GM19023 (cell line): Measurements from ENCODE around the gene CIART.
"Not testable (repeated sequence)": the region's sequence is repeated elsewhere in the genome, so short reads cannot be mapped to it uniquely, and the experiment has no call there.

Source experiments
- ATAC-seq: cut with Tn5 transposase; IDR thresholded peaks from one replicate; pipeline ENCODE4 v1.9.1; 2021; ENCODE audit warnings: mild to moderate bottlenecking, moderate library complexity; ENCODE audit not compliant: unreplicated experiment

Gene CIART

DNA sequence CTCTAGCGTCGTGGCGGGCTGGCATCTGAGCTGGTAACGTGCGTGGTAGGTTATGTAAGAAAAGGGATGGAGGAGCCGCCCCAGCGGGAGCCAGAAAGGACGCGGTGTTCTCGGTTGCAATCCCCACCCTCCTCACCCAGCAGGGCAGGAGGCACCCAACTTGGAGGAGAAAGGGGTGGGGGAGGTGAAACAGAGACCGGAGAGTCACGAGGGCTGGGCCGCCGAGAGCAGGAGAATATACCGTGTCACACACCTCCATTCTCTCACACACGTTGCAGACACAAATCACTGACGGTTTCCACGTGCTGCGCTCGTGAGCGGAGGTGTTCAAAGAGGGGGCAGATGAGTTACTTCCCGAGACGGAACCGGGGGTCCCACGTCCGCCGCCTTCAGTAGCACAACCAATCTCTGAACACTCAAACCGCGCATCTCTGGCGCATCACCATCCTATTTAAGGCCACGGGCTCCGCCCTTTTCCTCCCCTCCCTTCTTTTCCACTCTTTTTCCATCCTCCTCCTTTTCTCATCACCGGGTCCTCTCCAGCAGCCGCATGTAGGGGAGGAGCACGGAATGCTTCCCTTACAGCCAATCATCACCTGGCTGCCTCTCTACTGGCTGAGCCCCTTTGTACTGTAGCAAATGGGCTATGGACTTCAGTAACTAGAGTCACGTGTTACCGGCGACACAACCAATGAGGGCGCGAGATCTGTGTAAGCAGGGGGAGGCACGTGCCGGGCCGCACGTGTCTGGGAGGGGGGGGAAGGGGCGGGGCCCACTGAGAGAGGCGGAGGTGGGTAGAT, at the start of gene CIART:
CIART (plus strand) TSS at position 797 of the 800 bp plus-strand sequence. CDS start 714 bp downstream, outside the sequence.
- peak; percentile 80 for ATAC-seq

GRCh38 chr1:150232921-150233320, 49.4 kb upstream of the CIART start:
- not testable (repeated sequence) for ATAC-seq

DNA sequence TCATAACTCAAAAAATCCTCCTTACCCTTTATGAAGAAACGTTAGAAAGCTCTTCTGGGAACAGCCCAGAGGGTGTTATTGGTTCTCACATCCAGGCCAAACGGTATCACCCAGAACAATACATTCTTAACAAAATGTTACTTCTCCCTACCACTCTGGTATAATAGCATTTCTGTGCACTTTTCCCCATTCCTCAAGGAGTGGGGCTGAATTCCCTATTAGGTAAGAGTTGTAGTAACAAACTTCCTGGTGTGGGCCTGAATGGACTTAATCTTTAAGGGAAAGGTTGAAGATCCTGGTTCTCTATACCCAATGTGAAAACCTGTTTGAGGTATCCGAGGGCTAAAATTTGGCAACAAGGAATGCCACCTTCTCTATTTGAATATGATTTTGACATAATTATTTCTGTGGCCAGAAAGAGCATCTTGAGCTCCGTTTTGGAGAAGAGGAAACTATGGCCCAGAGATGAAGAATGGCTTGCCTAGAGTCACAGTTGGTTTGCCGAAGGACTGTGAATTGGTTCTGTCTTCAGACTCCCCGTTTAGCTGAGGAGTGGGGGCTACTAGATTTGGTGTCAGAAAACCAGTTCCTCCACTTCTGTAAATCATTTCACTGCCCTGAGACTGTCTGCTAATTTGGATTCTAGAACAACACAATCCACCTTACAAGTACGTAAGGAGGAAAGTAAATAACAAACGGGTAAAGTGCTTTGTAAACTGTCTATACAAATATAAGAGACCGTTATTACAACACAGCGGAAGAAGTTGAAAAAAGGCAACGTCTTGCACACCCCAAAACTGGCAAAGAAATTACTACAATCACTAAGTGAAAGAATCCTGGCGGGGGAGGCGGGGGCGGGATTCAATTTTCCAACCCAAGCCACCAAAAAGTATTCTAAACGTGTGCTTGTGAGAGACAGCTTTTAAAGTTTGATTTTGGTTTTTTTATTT, 48.7 kb upstream of the CIART start:
- ATAC-seq, result no peak

GRCh38 chr1:150234309-150234565, 48.1 kb upstream of the CIART start:
- no peak for ATAC-seq

DNA sequence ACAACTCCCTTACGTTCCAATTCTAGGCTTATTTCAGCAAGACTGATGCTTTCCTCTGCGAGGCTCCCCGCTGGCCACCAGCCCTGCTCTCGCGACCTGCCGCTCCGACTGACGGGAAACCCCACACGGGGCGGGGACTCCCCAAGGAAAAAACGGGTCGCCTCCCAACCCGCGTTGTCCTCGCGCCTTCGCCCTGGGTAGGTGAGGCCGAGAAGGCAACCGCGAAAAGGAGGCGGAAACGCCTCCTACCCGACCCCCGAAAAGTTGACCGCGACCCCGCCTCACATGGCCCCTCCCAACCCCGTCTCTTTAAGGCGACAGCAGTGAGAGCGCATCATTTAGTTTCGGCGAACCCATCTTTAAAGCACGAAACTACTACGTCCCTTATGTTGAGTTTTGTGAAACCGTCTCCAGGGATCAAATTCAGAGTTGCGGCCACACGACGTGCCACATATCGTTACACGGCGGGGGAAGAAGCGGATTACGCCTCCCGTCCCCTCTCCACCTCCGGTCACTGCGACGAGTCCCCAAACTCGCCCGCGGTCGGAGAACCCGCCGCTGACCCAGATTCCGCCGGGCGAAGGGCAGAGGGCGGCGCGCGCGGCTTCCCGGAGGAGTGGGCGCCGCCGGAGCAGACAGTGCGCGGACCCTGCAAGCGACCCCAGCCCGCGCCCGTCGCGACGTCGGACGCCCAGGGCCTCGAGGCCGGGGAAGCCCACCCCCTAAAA, 47.6 kb upstream of the CIART start:
- ATAC-seq, result peak; percentile 39

DNA sequence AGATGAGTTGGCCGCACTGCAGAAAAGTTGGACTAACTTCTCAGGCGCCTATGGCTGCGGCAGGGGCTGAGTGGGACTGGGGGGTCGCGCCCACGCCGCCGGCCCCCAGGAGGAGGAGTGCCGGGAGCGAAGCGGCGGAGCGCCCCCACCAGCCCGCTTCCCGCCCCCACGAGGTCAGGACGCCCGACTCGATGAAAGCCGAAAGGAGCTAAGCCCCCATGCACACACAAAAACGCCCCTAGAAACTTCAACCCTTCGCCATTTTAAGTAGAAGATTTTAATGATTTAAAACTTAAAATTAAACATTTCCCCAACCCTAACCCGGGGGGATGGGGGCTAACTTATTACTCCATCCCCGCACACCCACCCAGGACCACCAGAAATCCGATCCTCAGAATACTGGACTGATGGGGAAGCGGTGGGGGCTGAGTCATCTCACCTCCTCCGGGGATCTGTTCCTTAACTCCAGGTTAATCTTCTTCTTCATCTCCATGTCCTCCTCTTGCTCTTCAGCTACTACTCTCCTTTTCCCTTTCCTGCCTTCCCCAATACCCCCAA, 47.0 kb upstream of the CIART start:
- ATAC-seq, result no peak

DNA sequence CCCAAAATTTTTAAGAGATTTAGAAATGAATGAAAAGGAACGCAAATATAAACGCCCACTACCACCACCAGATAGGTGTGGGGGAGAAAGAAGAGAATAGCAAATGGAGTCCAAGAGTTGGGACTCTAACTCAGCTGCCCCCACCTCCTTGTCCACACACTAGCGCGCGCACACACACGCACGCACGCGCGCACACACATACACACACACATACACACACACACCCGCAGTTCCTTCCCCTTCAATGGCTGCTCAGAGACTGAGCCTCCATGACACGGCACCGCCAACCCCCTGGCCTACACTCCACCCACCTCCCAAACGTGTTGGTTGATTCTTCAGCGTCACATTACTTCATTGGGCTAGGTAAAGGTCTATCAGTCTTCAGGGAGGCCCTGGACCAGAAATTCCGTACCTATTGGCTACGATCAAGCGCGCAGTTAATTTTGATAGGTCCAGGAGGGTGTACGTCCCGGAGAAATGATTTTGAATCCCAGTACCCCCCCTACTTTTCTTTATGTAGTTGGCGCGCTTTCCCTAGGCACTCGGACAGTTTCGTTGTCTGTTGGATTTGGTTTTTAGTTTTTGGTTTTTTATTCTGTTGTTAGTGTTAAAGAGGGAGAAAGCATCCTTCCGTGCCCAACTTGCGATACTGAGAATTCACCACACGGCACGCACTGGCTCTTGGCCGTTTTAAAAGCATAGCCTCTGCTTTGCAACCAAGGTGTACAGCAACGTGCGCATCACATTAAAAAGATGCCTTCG, 46.3 kb upstream of the CIART start, which contains the start of gene ANP32E:
ANP32E (minus strand) TSS at position 261 of the 762 bp plus-strand sequence. CDS start 326 bp downstream, outside the sequence.
- ATAC-seq, result peak; percentile 79

DNA sequence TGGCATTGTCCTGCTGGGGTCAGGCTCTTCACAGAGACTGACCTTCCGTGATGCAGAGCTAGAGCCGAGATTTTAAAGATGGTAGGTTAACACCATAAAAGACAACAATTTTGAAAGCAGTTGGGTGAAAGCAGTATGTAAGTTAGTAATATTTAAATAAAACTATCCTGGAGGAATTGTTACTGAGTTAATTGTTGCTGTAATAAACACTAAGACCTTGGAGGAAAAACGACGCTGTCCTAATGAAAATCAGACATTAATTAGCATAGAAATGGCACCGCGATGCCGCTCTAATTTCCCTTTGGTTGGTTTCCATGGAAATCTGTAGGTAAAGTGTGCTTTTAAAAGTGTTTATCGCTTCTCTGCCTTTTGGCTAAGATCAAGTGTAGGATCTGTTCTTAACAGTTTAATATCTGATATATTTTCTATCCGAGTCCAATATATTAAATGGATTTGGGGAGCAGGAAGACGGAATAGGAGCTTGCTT, 45.7 kb upstream of the CIART start:
- ATAC-seq, result no peak

GRCh38 chr1:150237176-150237575, 45.2 kb upstream of the CIART start:
- not testable (repeated sequence) for ATAC-seq

DNA sequence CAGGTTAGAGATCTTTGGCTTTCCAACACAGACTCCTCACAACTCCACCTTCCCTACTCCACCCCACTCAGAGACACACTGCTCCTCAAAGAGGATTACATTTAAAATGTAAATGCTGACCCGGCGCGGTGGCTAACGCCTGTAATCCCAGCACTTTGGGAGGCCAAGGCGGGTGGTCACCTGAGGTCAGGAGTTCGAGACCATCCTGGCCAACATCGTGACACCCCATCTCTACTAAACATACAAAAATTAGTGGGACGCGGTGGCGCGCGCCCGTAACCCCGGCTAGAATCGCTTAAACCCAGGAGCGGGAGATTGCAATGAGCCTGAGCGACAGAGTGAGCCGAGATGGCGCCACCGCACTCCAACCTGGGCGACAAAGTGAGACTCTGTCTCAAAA, 44.6 kb upstream of the CIART start:
- no peak for ATAC-seq

DNA sequence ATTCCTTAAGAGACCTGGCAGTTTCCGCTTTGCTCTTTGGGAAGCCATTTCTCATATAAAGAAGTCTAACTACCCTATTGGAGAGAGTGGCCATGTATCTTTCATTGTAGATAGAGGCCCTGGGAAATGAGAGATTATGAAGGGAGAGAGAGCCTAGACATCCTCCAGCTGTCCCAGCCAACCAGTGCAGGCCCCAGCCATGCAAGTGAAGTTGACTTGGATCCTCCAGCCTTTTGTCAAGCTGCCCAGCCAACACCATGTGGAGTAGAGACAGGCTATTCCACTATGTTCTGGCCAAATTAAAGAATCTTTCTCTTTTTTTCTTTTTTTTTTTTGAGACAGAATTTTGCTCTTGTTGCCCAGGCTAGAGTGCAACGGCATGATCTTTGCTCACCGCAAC, 39.4 kb upstream of the CIART start:
- ATAC-seq, result no peak

DNA sequence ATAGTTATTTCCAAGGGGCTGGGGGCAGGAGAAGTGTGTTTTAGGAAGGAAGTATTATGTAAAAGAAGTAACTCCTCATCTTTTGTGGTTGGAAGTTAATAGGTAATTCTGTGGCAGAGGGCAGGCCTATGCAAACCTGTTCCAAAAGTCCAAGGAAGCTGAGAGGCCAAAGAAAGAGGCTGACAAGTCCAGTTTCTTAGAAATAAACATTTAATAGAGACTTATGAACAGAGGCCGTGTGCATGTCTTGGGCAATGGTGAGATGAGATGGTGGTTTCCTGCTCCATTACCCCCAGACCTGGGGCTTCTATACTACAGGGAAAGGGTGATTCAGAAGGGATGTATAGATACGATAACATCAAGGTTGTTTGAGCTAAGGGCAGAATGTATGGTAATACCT, 32.4 kb upstream of the CIART start:
- no peak for ATAC-seq

DNA sequence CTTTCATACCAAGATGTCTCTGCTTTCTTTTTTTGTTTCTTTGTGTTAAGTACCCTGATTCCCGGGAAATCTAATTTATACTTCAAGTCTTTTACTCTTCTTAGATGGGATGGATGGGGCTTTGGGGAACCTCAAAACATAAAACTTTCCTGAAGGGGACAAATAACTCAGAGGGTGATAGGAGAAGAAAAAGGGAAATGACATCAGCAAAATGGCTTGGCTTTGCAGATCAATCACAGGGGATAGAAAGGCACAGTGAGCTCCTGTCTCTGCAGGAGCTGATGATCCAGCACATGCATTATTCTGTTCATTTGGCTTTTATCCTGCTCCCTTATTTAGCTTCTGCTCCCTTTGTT, 26.2 kb upstream of the CIART start:
- no peak for ATAC-seq

DNA sequence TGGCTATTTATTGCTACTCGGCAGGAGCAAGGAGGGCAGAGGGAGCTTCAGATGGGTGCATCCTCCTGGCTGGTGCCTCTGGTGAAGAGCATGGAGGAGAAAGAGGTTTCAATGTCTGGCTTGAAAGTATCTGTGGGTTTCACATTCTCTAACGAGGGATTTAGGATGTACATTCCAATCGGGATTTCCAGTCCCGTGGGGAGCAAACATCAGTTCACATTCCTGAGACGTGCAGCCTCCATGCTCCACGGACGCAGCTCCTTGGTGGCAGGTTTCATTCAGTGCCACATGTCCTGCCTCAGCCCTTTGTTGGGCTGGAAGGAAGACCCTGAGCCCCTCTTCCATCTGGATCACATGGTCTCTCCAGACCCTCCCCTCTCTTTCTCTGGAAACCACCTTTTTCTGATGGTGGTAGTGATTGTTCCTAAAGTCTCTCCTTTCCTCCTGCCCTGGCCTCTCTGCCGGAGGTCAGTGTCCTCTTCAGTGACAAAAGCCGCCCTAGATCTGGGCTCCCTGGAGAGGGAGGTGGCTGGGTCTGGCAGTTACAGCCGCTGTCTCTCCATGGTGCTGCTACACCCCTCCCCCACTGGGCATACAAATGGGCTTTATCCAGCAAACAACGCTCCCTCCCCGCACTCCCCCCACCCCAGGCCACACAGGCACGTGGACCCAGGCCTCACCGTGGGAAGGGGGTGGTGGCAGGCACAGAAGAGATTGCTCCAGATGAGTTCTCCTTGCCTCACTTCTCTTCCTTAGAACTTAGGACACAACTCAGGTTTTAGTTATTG, 25.6 kb upstream of the CIART start:
- no peak for ATAC-seq

DNA sequence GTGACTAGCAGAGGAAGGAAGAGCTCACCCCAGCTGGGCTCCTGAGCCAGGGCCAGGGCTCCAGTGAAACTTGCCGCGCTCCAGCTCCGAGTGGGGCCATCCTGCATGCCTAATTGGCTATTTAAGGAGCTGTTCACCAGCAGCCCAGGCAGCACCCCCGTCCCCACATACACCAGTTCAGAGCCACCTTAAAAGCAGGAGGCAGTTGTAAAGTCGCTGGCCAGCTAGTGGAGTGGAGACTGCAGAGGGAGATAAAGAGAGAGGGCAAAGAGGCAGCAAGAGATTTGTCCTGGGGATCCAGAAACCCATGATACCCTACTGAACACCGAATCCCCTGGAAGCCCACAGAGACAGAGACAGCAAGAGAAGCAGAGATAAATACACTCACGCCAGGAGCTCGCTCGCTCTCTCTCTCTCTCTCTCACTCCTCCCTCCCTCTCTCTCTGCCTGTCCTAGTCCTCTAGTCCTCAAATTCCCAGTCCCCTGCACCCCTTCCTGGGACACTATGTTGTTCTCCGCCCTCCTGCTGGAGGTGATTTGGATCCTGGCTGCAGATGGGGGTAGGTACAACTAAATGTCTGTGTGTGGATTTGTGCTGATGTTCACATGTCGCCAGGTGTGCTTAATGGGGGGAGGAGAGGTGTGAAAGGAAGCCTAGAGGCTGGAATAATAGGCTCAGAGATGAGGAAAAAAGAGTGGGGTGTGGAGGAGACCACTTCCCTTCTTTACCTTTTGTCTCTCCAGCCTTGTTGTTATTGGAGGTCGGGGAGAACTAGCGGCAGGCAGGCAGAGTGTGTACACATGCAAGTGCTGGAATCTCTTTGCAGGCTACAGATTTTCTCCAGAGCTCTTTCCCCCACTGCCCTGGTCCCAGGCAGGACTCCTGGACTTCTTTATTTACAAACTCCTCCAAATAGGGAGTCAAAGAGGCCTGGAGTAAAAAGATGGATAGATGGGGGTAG, 24.4 kb upstream of the CIART start, which contains the start of gene CA14:
CA14 (plus strand) TSS at position 151 of the 962 bp plus-strand sequence; CDS start at position 506, 355 bp downstream.
- no peak for ATAC-seq

DNA sequence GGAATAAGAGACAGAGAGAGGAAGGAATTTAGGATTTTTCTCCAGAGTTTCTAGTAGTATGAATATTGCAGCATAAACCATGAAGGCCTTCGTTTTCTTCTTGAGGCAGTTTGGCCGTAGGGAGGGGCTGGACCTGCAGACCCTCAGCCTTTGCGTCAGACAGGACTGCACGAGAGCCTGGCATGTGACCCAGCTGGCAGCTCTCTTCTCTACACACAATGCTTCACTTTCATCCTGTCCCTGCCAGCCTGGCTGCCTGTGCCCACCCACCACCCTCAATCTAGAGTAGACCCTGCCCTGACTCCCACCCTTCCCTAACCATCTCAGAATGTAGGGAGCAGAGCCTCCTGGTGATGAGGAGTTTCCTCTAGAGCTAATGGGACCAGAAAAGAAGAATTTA, 23.1 kb upstream of the CIART start:
- ATAC-seq, result no peak

- no peak for ATAC-seq
Observed at GRCh38 chr1:150259758-150260669, 22.3 kb upstream of the CIART start.
